ENCODE data around the gene CAMTA1.

The CAMTA1 gene

GRCh38 chr1:7538033-7538432 is 752.8 kb downstream of the CAMTA1 start:
- Histone ChIP-seq H3K4me3 (ENCODE audit: low read depth in 1 of 5, low read length in 5 of 5) (no peak overlapping the region), H3K27me3 (ENCODE audit: control insufficient read depth in 5 of 5, insufficient read depth in 4 of 5, low read length in 5 of 5) (peaks cover 9 to 21% (median 18%) of the 10 kb centered on the region in 5 donors), H3K9ac (ENCODE audit: low read length in 5 of 5) (no peak overlapping the region), H3K9me3 (ENCODE audit: control insufficient read depth in 5 of 5, low read length in 5 of 5) (peaks cover 0 to 2% (median 0%) of the 10 kb centered on the region in 5 donors), H3K4me1 (ENCODE audit: control insufficient read depth in 5 of 5, insufficient read depth in 5 of 5, low read length in 5 of 5) (peaks cover 0 to 13% (median 0%) of the 10 kb centered on the region in 5 donors), H3K36me3 (ENCODE audit: control insufficient read depth in 5 of 5, insufficient read depth in 5 of 5, low read length in 5 of 5) (no peaks in the 10 kb centered on the region), H3K27ac (ENCODE audit: low read depth, low read length) (no peak overlapping the region)

GRCh38 chr1:7538849-7539768 is 753.9 kb downstream of the CAMTA1 start:
- peaks cover 0 to 10% (median 0%) of the 10 kb centered on the region in 5 donors for H3K4me1 ChIP-seq (ENCODE audit: control insufficient read depth in 5 of 5, insufficient read depth in 5 of 5, low read length in 5 of 5)
- peaks cover 0 to 2% (median 0%) of the 10 kb centered on the region in 5 donors for H3K9me3 ChIP-seq (ENCODE audit: control insufficient read depth in 5 of 5, low read length in 5 of 5)
- H3K27me3 ChIP-seq (ENCODE audit: control insufficient read depth in 5 of 5, insufficient read depth in 4 of 5, low read length in 5 of 5), result peaks cover 7 to 20% (median 14%) of the 10 kb centered on the region in 5 donors
- no peak overlapping the region for H3K27ac ChIP-seq (ENCODE audit: low read depth, low read length)
- no peak overlapping the region for H3K9ac ChIP-seq (ENCODE audit: low read length in 5 of 5)
- H3K4me3 ChIP-seq (ENCODE audit: low read depth in 1 of 5, low read length in 5 of 5), result no peak overlapping the region
- H3K36me3 ChIP-seq (ENCODE audit: control insufficient read depth in 5 of 5, insufficient read depth in 5 of 5, low read length in 5 of 5), result no peaks in the 10 kb centered on the region

GRCh38 chr1:7539769-7540175 is 754.5 kb downstream of the CAMTA1 start:
- peaks cover 7 to 14% (median 11%) of the 10 kb centered on the region in 5 donors for H3K27me3 ChIP-seq (ENCODE audit: control insufficient read depth in 5 of 5, insufficient read depth in 4 of 5, low read length in 5 of 5)
- no peak overlapping the region for H3K4me3 ChIP-seq (ENCODE audit: low read depth in 1 of 5, low read length in 5 of 5)
- peaks cover 0 to 7% (median 0%) of the 10 kb centered on the region in 5 donors for H3K4me1 ChIP-seq (ENCODE audit: control insufficient read depth in 5 of 5, insufficient read depth in 5 of 5, low read length in 5 of 5)
- H3K9ac ChIP-seq (ENCODE audit: low read length in 5 of 5), result no peak overlapping the region
- no peak overlapping the region for H3K27ac ChIP-seq (ENCODE audit: low read depth, low read length)
- H3K36me3 ChIP-seq (ENCODE audit: control insufficient read depth in 5 of 5, insufficient read depth in 5 of 5, low read length in 5 of 5), result no peaks in the 10 kb centered on the region
- H3K9me3 ChIP-seq (ENCODE audit: control insufficient read depth in 5 of 5, low read length in 5 of 5), result peaks cover 0 to 2% (median 0%) of the 10 kb centered on the region in 5 donors

GRCh38 chr1:7540816-7541215 is 755.6 kb downstream of the CAMTA1 start:
- Histone ChIP-seq H3K4me3 (ENCODE audit: low read depth in 1 of 5, low read length in 5 of 5) (no peak overlapping the region), H3K27ac (ENCODE audit: low read depth, low read length) (no peak overlapping the region), H3K4me1 (ENCODE audit: control insufficient read depth in 5 of 5, insufficient read depth in 5 of 5, low read length in 5 of 5) (peaks cover 0 to 7% (median 0%) of the 10 kb centered on the region in 5 donors)

GRCh38 chr1:7541629-7542028 is 756.4 kb downstream of the CAMTA1 start:
- Histone ChIP-seq H3K9me3 (ENCODE audit: control insufficient read depth in 5 of 5, low read length in 5 of 5) (peaks cover 0 to 2% (median 0%) of the 10 kb centered on the region in 5 donors), H3K9ac (ENCODE audit: low read length in 5 of 5) (no peak overlapping the region), H3K27me3 (ENCODE audit: control insufficient read depth in 5 of 5, insufficient read depth in 4 of 5, low read length in 5 of 5) (peaks cover 0 to 9% (median 5%) of the 10 kb centered on the region in 5 donors), H3K36me3 (ENCODE audit: control insufficient read depth in 5 of 5, insufficient read depth in 5 of 5, low read length in 5 of 5) (no peaks in the 10 kb centered on the region), H3K4me1 (ENCODE audit: control insufficient read depth in 5 of 5, insufficient read depth in 5 of 5, low read length in 5 of 5) (peaks cover 0 to 7% (median 0%) of the 10 kb centered on the region in 5 donors), H3K4me3 (ENCODE audit: low read depth in 1 of 5, low read length in 5 of 5) (no peak overlapping the region), H3K27ac (ENCODE audit: low read depth, low read length) (no peak overlapping the region)

More at GRCh38 chr1:7540816-7541215, 755.6 kb downstream of the CAMTA1 start:
- peaks cover 0 to 2% (median 0%) of the 10 kb centered on the region in 5 donors for H3K9me3 ChIP-seq (ENCODE audit: control insufficient read depth in 5 of 5, low read length in 5 of 5)
- H3K9ac ChIP-seq (ENCODE audit: low read length in 5 of 5), result no peak overlapping the region
- H3K27me3 ChIP-seq (ENCODE audit: control insufficient read depth in 5 of 5, insufficient read depth in 4 of 5, low read length in 5 of 5), result peaks cover 3 to 9% (median 5%) of the 10 kb centered on the region in 5 donors
- no peaks in the 10 kb centered on the region for H3K36me3 ChIP-seq (ENCODE audit: control insufficient read depth in 5 of 5, insufficient read depth in 5 of 5, low read length in 5 of 5)

- H3K4me1 ChIP-seq (ENCODE audit: control insufficient read depth in 5 of 5, insufficient read depth in 5 of 5, low read length in 5 of 5), result peaks cover 0 to 7% (median 0%) of the 10 kb centered on the region in 5 donors
- peaks cover 0 to 9% (median 0%) of the 10 kb centered on the region in 5 donors for H3K27me3 ChIP-seq (ENCODE audit: control insufficient read depth in 5 of 5, insufficient read depth in 4 of 5, low read length in 5 of 5)
- H3K9ac ChIP-seq (ENCODE audit: low read length in 5 of 5), result no peak overlapping the region
- H3K36me3 ChIP-seq (ENCODE audit: control insufficient read depth in 5 of 5, insufficient read depth in 5 of 5, low read length in 5 of 5), result no peaks in the 10 kb centered on the region
- H3K4me3 ChIP-seq (ENCODE audit: low read depth in 1 of 5, low read length in 5 of 5), result no peak overlapping the region
- H3K9me3 ChIP-seq (ENCODE audit: control insufficient read depth in 5 of 5, low read length in 5 of 5), result no peaks in the 10 kb centered on the region
- H3K27ac ChIP-seq (ENCODE audit: low read depth, low read length), result no peak overlapping the region
Measured at GRCh38 chr1:7543718-7544090, 758.5 kb downstream of the CAMTA1 start.

GRCh38 chr1:7549277-7550161 is 764.3 kb downstream of the CAMTA1 start:
- no peak overlapping the region for H3K9ac ChIP-seq (ENCODE audit: low read length in 5 of 5)
- peaks cover 0 to 5% (median 4%) of the 10 kb centered on the region in 5 donors for H3K9me3 ChIP-seq (ENCODE audit: control insufficient read depth in 5 of 5, low read length in 5 of 5)
- H3K4me1 ChIP-seq (ENCODE audit: control insufficient read depth in 5 of 5, insufficient read depth in 5 of 5, low read length in 5 of 5), result peaks cover 0 to 28% (median 2%) of the 10 kb centered on the region in 5 donors
- H3K27me3 ChIP-seq (ENCODE audit: control insufficient read depth in 5 of 5, insufficient read depth in 4 of 5, low read length in 5 of 5), result peaks cover 0 to 21% (median 5%) of the 10 kb centered on the region in 5 donors
- H3K4me3 ChIP-seq (ENCODE audit: low read depth in 1 of 5, low read length in 5 of 5), result no peak overlapping the region
- no peak overlapping the region for H3K27ac ChIP-seq (ENCODE audit: low read depth, low read length)
- no peaks in the 10 kb centered on the region for H3K36me3 ChIP-seq (ENCODE audit: control insufficient read depth in 5 of 5, insufficient read depth in 5 of 5, low read length in 5 of 5)

- Histone ChIP-seq H3K9ac (ENCODE audit: low read length in 5 of 5) (no peak overlapping the region), H3K4me3 (ENCODE audit: low read depth in 1 of 5, low read length in 5 of 5) (no peak overlapping the region), H3K27ac (ENCODE audit: low read depth, low read length) (no peak overlapping the region), H3K9me3 (ENCODE audit: control insufficient read depth in 5 of 5, low read length in 5 of 5) (peaks cover 0 to 5% (median 5%) of the 10 kb centered on the region in 5 donors), H3K4me1 (ENCODE audit: control insufficient read depth in 5 of 5, insufficient read depth in 5 of 5, low read length in 5 of 5) (peaks cover 0 to 28% (median 2%) of the 10 kb centered on the region in 5 donors), H3K36me3 (ENCODE audit: control insufficient read depth in 5 of 5, insufficient read depth in 5 of 5, low read length in 5 of 5) (no peaks in the 10 kb centered on the region), H3K27me3 (ENCODE audit: control insufficient read depth in 5 of 5, insufficient read depth in 4 of 5, low read length in 5 of 5) (peaks cover 0 to 21% (median 5%) of the 10 kb centered on the region in 5 donors)
Measured at GRCh38 chr1:7550261-7550865, 765.1 kb downstream of the CAMTA1 start.

GRCh38 chr1:7550981-7551380 is 765.7 kb downstream of the CAMTA1 start:
- H3K9me3 ChIP-seq (ENCODE audit: control insufficient read depth in 5 of 5, low read length in 5 of 5), result peaks cover 0 to 5% (median 5%) of the 10 kb centered on the region in 5 donors
- no peak overlapping the region for H3K9ac ChIP-seq (ENCODE audit: low read length in 5 of 5)
- no peak overlapping the region for H3K27ac ChIP-seq (ENCODE audit: low read depth, low read length)
- H3K27me3 ChIP-seq (ENCODE audit: control insufficient read depth in 5 of 5, insufficient read depth in 4 of 5, low read length in 5 of 5), result peaks cover 3 to 21% (median 10%) of the 10 kb centered on the region in 5 donors
- H3K4me3 ChIP-seq (ENCODE audit: low read depth in 1 of 5, low read length in 5 of 5), result no peak overlapping the region
- H3K36me3 ChIP-seq (ENCODE audit: control insufficient read depth in 5 of 5, insufficient read depth in 5 of 5, low read length in 5 of 5), result no peaks in the 10 kb centered on the region
- H3K4me1 ChIP-seq (ENCODE audit: control insufficient read depth in 5 of 5, insufficient read depth in 5 of 5, low read length in 5 of 5), result peaks cover 0 to 28% (median 2%) of the 10 kb centered on the region in 5 donors

Measured in subcutaneous abdominal adipose tissue (tissue), 5 donors.